AG10803 (cell line): ENCODE results near the gene ANO6.

Experiments
- DNase-seq: peaks from one replicate; pipeline ENCODE4 v3.0.0; 2010; ENCODE audit warnings: low read depth
- H3K4me3 ChIP-seq: 2 replicates; pipeline ENCODE4 v1.5.1; 2011; ENCODE audit warnings: mild to moderate bottlenecking, low read length, control low read depth
- CTCF ChIP-seq: conservative IDR thresholded peaks from 2 replicates; pipeline ENCODE4 v1.5.1; 2011; ENCODE audit warnings: mild to moderate bottlenecking, low read length, control low read depth, inconsistent platforms

The ANO6 gene

DNA sequence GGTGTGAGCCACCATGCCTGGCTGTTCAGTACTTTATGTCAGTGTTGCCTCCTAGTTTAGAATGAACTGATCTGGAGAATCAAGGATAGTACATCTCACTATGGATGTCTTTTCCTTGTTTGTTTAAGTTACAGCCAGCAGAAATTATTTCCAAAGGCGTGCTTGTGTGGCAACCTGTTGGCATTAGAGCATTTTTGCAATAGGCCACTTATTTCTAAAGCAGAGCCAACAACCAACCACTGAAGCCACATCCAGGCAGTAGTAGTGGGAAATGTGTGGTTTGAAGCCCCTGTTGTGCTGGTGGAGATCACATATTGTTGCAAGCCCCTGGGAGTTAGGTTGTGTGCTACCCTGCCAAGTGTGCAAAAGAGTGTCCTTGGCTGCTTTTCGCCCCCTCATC, 3.7 kb downstream of the ANO6 start:
- no peak for TF ChIP-seq CTCF
- H3K4me3 ChIP-seq = no peak overlapping the region
- DNase-seq = peak; percentile 23

DNA sequence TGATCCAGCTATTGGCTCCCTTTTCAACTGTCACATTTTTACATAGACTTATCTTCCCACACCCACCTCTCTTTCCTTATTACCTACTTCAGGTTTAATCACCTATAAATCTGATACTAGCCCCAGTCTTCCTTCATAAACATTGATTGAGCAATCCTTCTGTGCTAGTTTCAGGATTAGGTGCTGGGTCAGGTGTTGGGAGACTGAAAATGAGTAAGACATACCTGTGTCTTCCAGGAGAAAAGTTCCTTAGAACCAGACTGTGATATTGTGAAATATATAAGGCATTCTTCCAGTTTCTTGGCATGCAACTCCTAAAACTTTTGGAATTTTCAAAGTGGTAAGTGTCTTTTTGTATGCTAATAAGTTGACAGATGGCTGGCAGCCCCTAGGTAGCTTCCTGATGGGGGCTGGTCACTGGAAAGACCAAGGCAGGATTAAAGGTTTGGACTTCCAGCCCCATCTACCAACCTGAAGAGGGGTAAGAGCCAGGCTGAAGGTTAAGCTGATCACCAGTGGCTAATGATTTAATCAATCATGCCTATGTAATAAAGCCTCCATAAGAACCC, 4.6 kb downstream of the ANO6 start:
- TF ChIP-seq CTCF = no peak
- no peak overlapping the region for H3K4me3 ChIP-seq
- DNase-seq = peak; percentile 30

DNA sequence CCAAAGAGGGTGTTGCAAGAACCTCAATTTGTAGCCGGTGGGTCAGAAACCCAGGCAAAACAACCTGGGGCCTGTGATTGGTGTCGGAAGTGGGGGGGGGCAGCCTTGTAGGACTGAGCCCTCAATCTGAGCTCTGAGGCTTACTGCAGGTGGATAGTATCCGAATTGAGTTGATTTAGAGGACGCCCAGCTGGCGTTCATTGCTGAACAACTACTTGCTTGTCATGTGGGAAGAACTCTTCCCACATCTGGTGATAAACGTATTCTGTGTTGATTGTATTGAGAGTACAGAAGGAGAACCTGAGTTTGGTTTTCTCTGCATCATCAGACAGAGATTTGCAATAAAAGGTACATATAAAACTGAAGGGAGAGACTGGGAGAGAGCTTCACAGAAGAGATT, 5.1 kb downstream of the ANO6 start:
- no peak for TF ChIP-seq CTCF
- no peak for DNase-seq
- no peak overlapping the region for H3K4me3 ChIP-seq

- H3K4me3 ChIP-seq = no peak overlapping the region
- no peak for TF ChIP-seq CTCF
These were observed 8.0 kb downstream of the ANO6 start for GRCh38 chr12:45223868-45224267.

DNA sequence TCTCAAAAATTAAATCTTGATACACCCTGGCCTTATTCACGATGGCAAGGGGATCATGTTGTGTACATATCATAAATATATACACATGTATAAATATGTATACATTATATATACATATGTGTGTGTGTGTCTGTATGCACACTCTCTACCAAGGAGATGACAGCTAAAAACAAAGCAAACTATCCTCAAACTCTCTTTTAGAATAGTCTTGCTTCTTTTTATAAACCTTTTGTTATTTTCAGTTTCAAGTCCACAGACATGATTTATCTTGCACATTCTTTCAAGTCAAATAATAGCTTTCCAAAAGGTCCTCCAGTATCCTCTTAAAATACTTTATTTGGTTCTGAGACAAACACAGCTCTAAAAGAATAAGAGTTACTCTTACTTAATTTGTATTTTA, 8.4 kb downstream of the ANO6 start:
- TF ChIP-seq CTCF = no peak
- DNase-seq = no peak
- no peak overlapping the region for H3K4me3 ChIP-seq

More at GRCh38 chr12:45223868-45224267, 8.0 kb downstream of the ANO6 start:
- no peak for DNase-seq

GRCh38 chr12:45226021-45226420, 10.1 kb downstream of the ANO6 start:
- no peak overlapping the region for H3K4me3 ChIP-seq
- no peak for TF ChIP-seq CTCF
- DNase-seq = no peak

GRCh38 chr12:45227316-45228067, 11.6 kb downstream of the ANO6 start:
- DNase-seq = no peak
- no peak for TF ChIP-seq CTCF
- no peak overlapping the region for H3K4me3 ChIP-seq
